Stimulated activated CD8-positive, alpha-beta memory T cell treated with anti-CD3 and anti-CD28 coated beads, Interleukin-7, amount 100 ng/mL, for 1 hour (primary cell): Measurements from ENCODE around the gene IPO9.
"Not testable (repeated sequence)": the region's sequence is repeated elsewhere in the genome, so short reads cannot be mapped to it uniquely, and the experiment has no call there.

Experiments
- DNase-seq, 2 donors: peaks; one replicate each; pipeline ENCODE4 v3.0.0-alpha.2; 2020; ENCODE audit warnings: low read depth in 2 of 2

IPO9 gene

GRCh38 chr1:201809876-201810275, 19.1 kb upstream of the IPO9 start:
- no peak for DNase-seq

GRCh38 chr1:201810466-201811216, 18.3 kb upstream of the IPO9 start:
- DNase-seq: no peak

GRCh38 chr1:201813226-201813625, 15.7 kb upstream of the IPO9 start:
- no peak for DNase-seq

- DNase-seq: no peak
These were observed 12.6 kb upstream of the IPO9 start for GRCh38 chr1:201816309-201816854.

- DNase-seq: no peak
These were observed 9.8 kb upstream of the IPO9 start for GRCh38 chr1:201818971-201819750.

- DNase-seq: no peak
These were observed 8.5 kb upstream of the IPO9 start for GRCh38 chr1:201820413-201820812.

- no peak for DNase-seq
These were observed 3.7 kb upstream of the IPO9 start for GRCh38 chr1:201825245-201825644.

GRCh38 chr1:201826830-201827229, 2.1 kb upstream of the IPO9 start:
- no peak for DNase-seq

- no peak for DNase-seq
These were observed 1.4 kb upstream of the IPO9 start for GRCh38 chr1:201827321-201828216.

GRCh38 chr1:201828217-201828819, 639 bp upstream of the IPO9 start:
- no peak for DNase-seq

- no peak for DNase-seq
These were observed 2.4 kb downstream of the IPO9 start for GRCh38 chr1:201831371-201831770.

- DNase-seq: no peak
These were observed 5.7 kb downstream of the IPO9 start for GRCh38 chr1:201834621-201835020.

GRCh38 chr1:201838381-201838780, 9.4 kb downstream of the IPO9 start:
- DNase-seq: no peak

- DNase-seq: not testable (repeated sequence)
These were observed 10.1 kb downstream of the IPO9 start for GRCh38 chr1:201839089-201839488.

GRCh38 chr1:201840055-201840454, 11.1 kb downstream of the IPO9 start:
- no peak for DNase-seq

- no peak for DNase-seq
These were observed 11.5 kb downstream of the IPO9 start for GRCh38 chr1:201840490-201840889.

- no peak for DNase-seq
These were observed 12.4 kb downstream of the IPO9 start for GRCh38 chr1:201841265-201841912.

- no peak for DNase-seq
These were observed 13.6 kb downstream of the IPO9 start for GRCh38 chr1:201842472-201843027.

- DNase-seq: no peak
These were observed 16.6 kb downstream of the IPO9 start for GRCh38 chr1:201845331-201846083.

- DNase-seq: no peak
These were observed 18.2 kb downstream of the IPO9 start for GRCh38 chr1:201847150-201847549.
